Suprapubic skin (tissue), 4 donors: ENCODE measurements around the gene SWT1.

Experiments used
- EP300 ChIP-seq: sonication (generic); formaldehyde crosslinking; IDR thresholded peaks from one replicate; pipeline ENCODE4 v1.6.1; 2017; ENCODE audit warnings: antibody characterized with exemption
- POLR2A ChIP-seq, 2 donors: fragments of 450-650 bp; IDR thresholded peaks; one replicate each; pipeline ENCODE4 v1.6.1; 2017; ENCODE audit warnings: antibody characterized with exemption in 2 of 2, mild to moderate bottlenecking in 2 of 2, moderate library complexity in 2 of 2
- POLR2AphosphoS5 ChIP-seq, 3 donors: sonication (generic); formaldehyde crosslinking; IDR thresholded peaks; one replicate each; pipeline ENCODE4 v1.6.1; 2017; ENCODE audit warnings: antibody characterized with exemption in 3 of 3
- TF ChIP-seq, protein P1 (sequence below), 2 donors: fragments of 200-600 bp in 1 of 2; fragments of 450-650 bp in 1 of 2; sonication (generic) in 1 of 2; IDR thresholded peaks; one replicate each; pipeline ENCODE4 v1.5.1; 2016 to 2019; ENCODE audit warnings: antibody characterized with exemption in 2 of 2, mild to moderate bottlenecking in 1 of 2, moderate library complexity in 1 of 2

GRCh38 chr1:185139246-185139645 lies 17.7 kb upstream of the SWT1 start:
- TF ChIP-seq, protein P1, sequence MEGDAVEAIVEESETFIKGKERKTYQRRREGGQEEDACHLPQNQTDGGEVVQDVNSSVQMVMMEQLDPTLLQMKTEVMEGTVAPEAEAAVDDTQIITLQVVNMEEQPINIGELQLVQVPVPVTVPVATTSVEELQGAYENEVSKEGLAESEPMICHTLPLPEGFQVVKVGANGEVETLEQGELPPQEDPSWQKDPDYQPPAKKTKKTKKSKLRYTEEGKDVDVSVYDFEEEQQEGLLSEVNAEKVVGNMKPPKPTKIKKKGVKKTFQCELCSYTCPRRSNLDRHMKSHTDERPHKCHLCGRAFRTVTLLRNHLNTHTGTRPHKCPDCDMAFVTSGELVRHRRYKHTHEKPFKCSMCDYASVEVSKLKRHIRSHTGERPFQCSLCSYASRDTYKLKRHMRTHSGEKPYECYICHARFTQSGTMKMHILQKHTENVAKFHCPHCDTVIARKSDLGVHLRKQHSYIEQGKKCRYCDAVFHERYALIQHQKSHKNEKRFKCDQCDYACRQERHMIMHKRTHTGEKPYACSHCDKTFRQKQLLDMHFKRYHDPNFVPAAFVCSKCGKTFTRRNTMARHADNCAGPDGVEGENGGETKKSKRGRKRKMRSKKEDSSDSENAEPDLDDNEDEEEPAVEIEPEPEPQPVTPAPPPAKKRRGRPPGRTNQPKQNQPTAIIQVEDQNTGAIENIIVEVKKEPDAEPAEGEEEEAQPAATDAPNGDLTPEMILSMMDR (IDR thresholded peaks at IDR 0.05): no peak
- no peak for TF ChIP-seq POLR2A (IDR thresholded peaks at IDR 0.05)
- TF ChIP-seq POLR2AphosphoS5 (IDR thresholded peaks at IDR 0.05): no peak
- TF ChIP-seq EP300: no peak
